HCT116 (cell line): ENCODE results near the gene COQ6. TPM values are rescaled to one million over a fixed set of nuclear protein-coding genes. Genes with fewer than 3 reads are reported as not detected.
"Not testable (repeated sequence)": the region's sequence is repeated elsewhere in the genome, so short reads cannot be mapped to it uniquely, and the experiment has no call there.

Experiments
- ATAC-seq: fragments of 200-7000 bp; cut with Tn5 transposase; 2 replicates; pipeline ENCODE4 v1.9.1; 2020; ENCODE audit warnings: mild to moderate bottlenecking, moderate library complexity
- BruUV-seq: library from RNA; stranded (reverse); fragments of 400-500 nt; replicated peaks from 2 replicates; lab custom pipeline; 2021; lab: Mats Ljungman, UMichigan
- CTCF ChIA-PET: fragments of 300-600 bp; sonication (Branson Sonifier 250); formaldehyde crosslinking; loops from one replicate; lab custom pipeline; 2021; ENCODE audit warnings: antibody characterized with exemption; lab: Charles Lee
- POLR2A ChIA-PET: fragments of 300-600, 350-600 bp; sonication (Branson Sonifier 250); formaldehyde crosslinking; loops from one replicate; lab custom pipeline; 2021; ENCODE audit warnings: antibody characterized with exemption; lab: Charles Lee
- RAD21 ChIA-PET, 2 experiments: fragments of 300-600 bp; sonication (Branson Sonifier 250); formaldehyde crosslinking; loops; one replicate each; lab custom pipeline; 2023; ENCODE audit warnings: low total read pairs in 2 of 2; ENCODE audit not compliant: uncharacterized antibody in 2 of 2, unreplicated experiment in 2 of 2, low non-redundant PET in 1 of 2; lab: Charles Lee
- DNase-seq: peaks from one replicate; pipeline ENCODE4 v3.0.0-alpha.2; 2010; ENCODE audit warnings: low read depth, low spot score
- H2AFZ ChIP-seq: fragments of 200-600 bp; shearing (Covaris generic), sonication (generic); 2 replicates; pipeline ENCODE4 v1.6.1; 2017; ENCODE audit warnings: low read depth, mixed run types, mixed read lengths, antibody characterized with exemption, low read length; ENCODE audit not compliant: poor library complexity, severe bottlenecking
- H3K27ac ChIP-seq: 2 replicates; pipeline ENCODE4 v1.5.1; 2012; ENCODE audit warnings: low read depth, low read length
- H3K27me3 ChIP-seq: fragments of 200-600 bp; sonication (generic); 2 replicates; pipeline ENCODE4 v1.6.1; 2016; ENCODE audit warnings: mixed run types, low read length, mixed read lengths; ENCODE audit not compliant: insufficient read depth
- H3K36me3 ChIP-seq, 2 experiments: fragments of 200-500 bp in 1 of 2; fragments of 200-600 bp in 1 of 2; sonication (Bioruptor generic) in 1 of 2; sonication (generic) in 1 of 2; 2 replicates each; pipeline versions ENCODE4 v1.5.1 to v1.6.1; 2014 to 2016; ENCODE audit warnings: low read length in 2 of 2, inconsistent platforms in 1 of 2, mixed read lengths in 1 of 2, mixed run types in 1 of 2; ENCODE audit not compliant: insufficient read depth in 2 of 2, control insufficient read depth in 1 of 2
- H3K4me1 ChIP-seq, 2 experiments: fragments of 200-600 bp in 1 of 2; sonication (generic) in 1 of 2; 2 replicates each; pipeline versions ENCODE4 v1.5.1 to v1.6.1; 2012 to 2017; ENCODE audit warnings: low read length in 2 of 2, inconsistent platforms in 1 of 2, mild to moderate bottlenecking in 1 of 2, mixed read lengths in 1 of 2, mixed run types in 1 of 2, moderate library complexity in 1 of 2; ENCODE audit not compliant: insufficient read depth in 2 of 2, control insufficient read depth in 1 of 2
- H3K4me2 ChIP-seq: fragments of 200-600 bp; sonication (generic); 2 replicates; pipeline ENCODE4 v1.6.1; 2017; ENCODE audit warnings: mixed run types, low read length, mixed read lengths
- H3K4me3 ChIP-seq, 2 experiments: fragments of 200-600 bp in 1 of 2; sonication (generic) in 1 of 2; replicated peaks in 1 of 2; 2 replicates each; pipeline ENCODE4 v1.5.1; 2011 to 2016; ENCODE audit warnings: low read length in 2 of 2, control low read depth in 1 of 2, low read depth in 1 of 2, mild to moderate bottlenecking in 1 of 2, mixed read lengths in 1 of 2, mixed run types in 1 of 2
- H3K79me2 ChIP-seq: fragments of 200-600 bp; sonication (generic); 2 replicates; pipeline ENCODE4 v1.6.1; 2017; ENCODE audit warnings: mild to moderate bottlenecking, mixed run types, low read length, moderate library complexity, mixed read lengths; ENCODE audit not compliant: insufficient read depth
- H3K9ac ChIP-seq: fragments of 200-600 bp; sonication (generic); 2 replicates; pipeline ENCODE4 v1.6.1; 2016; ENCODE audit warnings: low read length, mixed read lengths
- H3K9me2 ChIP-seq: fragments of 200-600 bp; sonication (generic), shearing (Covaris generic); 2 replicates; pipeline ENCODE4 v1.6.1; 2017; ENCODE audit warnings: mixed run types, mild to moderate bottlenecking, moderate library complexity; ENCODE audit not compliant: insufficient read depth
- H3K9me3 ChIP-seq, 2 experiments: fragments of 200-500 bp in 1 of 2; fragments of 200-600 bp in 1 of 2; sonication (Bioruptor generic) in 1 of 2; sonication (generic) in 1 of 2; 2 replicates each; pipeline ENCODE4 v1.6.1; 2014 to 2017; ENCODE audit warnings: low read length in 2 of 2, mixed read lengths in 2 of 2, inconsistent platforms in 1 of 2, low read depth in 1 of 2, mild to moderate bottlenecking in 1 of 2, mixed run types in 1 of 2, moderate library complexity in 1 of 2; ENCODE audit not compliant: control insufficient read depth in 1 of 2, insufficient read depth in 1 of 2
- H4K20me1 ChIP-seq: fragments of 200-600 bp; sonication (generic), shearing (Covaris generic); 2 replicates; pipeline ENCODE4 v1.6.1; 2017; ENCODE audit warnings: mixed run types, mild to moderate bottlenecking, moderate library complexity; ENCODE audit not compliant: insufficient read depth
- CBX3 ChIP-seq: IDR thresholded peaks from 2 replicates; pipeline ENCODE4 v1.6.1; 2012; ENCODE audit warnings: low read depth
- CTCF ChIP-seq, 3 experiments: fragments of 200-600 bp in 1 of 3; sonication (generic) in 1 of 3; IDR thresholded peaks in 2 of 3; conservative IDR thresholded peaks in 1 of 3; 2 replicates each; pipeline ENCODE4 v1.5.1; 2012 to 2017; ENCODE audit warnings: low read depth in 2 of 3, low read length in 2 of 3, antibody characterized with exemption in 1 of 3, borderline replicate concordance in 1 of 3, control low read depth in 1 of 3, mild to moderate bottlenecking in 1 of 3, mixed read lengths in 1 of 3, mixed run types in 1 of 3, moderate library complexity in 1 of 3; ENCODE audit not compliant: insufficient read depth in 1 of 3
- EZH2phosphoT487 ChIP-seq: fragments of 200-600 bp; IDR thresholded peaks from 2 replicates; pipeline ENCODE4 v1.6.1; 2018; ENCODE audit warnings: antibody characterized with exemption, borderline replicate concordance
- FOSL1 ChIP-seq: IDR thresholded peaks from 2 replicates; pipeline ENCODE4 v1.6.1; 2012; ENCODE audit warnings: low read depth
- SP1 ChIP-seq: IDR thresholded peaks from 2 replicates; pipeline ENCODE4 v1.6.1; 2012; ENCODE audit warnings: low read depth
- TCF7L2 ChIP-seq: IDR thresholded peaks from 2 replicates; pipeline ENCODE4 v1.7.0; 2011; ENCODE audit warnings: borderline replicate concordance, inconsistent platforms; ENCODE audit not compliant: insufficient read depth, insufficient read length; ENCODE audit errors: extremely low read depth
- ZFX ChIP-seq: fragments of 450-650 bp; IDR thresholded peaks from 2 replicates; pipeline ENCODE4 v1.6.1; 2017
- ZNF274 ChIP-seq: fragments of 200-500 bp; sonication (Bioruptor generic); IDR thresholded peaks from 2 replicates; pipeline ENCODE4 v1.6.1; 2014; ENCODE audit warnings: mild to moderate bottlenecking, low read depth, low read length, inconsistent platforms
- intact Hi-C: fragments of 100-400 bp; cut with micrococcal nuclease; formaldehyde crosslinking; loops from 2 replicates; pipeline ENCODE4 v1.10.0; 2022
- total RNA-seq: library from RNA; stranded (reverse); gene quantifications from one replicate; pipeline ENCODE4 v1.2.1, GENCODE V29; 2021; ENCODE audit not compliant: unreplicated experiment
- TF ChIP-seq, protein P1 (sequence below): IDR thresholded peaks from 2 replicates; pipeline ENCODE4 v1.6.1; 2011; ENCODE audit warnings: mild to moderate bottlenecking, low read length, moderate library complexity; ENCODE audit not compliant: insufficient replicate concordance; ENCODE audit errors: extremely low read depth

The COQ6 gene
- total RNA-seq, 1 experiment from 2014 or later: 21.6 TPM

DNA sequence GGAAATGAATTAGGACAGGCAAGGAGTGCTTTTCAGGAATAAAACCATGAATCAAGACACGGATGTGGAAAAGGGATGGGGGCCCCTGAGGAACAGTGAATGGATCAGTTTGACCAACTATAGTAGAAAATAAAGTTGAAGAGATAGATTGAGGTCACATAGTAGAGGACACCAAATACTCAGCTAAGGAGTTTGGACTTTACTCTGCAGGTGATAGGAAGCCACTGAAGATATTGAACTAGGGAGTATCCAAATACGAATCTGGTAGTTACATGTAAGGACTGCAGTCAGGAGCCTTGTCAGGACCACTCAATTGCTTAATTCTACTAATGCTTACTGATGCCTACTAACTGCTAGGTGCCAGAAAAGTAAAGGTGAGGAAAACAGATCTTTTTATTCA, 48.6 kb downstream of the COQ6 start:
- no peaks in the 10 kb centered on the region for H3K9me2 ChIP-seq
- RAD21 ChIA-PET: no interaction called here
- no peaks in the 10 kb centered on the region for H3K9me3 ChIP-seq
- intact Hi-C loops: no loop called here
- no peak for DNase-seq
- peaks cover 0 to 4% of the 10 kb centered on the region in 2 experiments; a peak in 1 of 4 replicates for H3K36me3 ChIP-seq
- H3K27me3 ChIP-seq: no peaks in the 10 kb centered on the region
- no peaks in the 10 kb centered on the region for H3K79me2 ChIP-seq
- no peak for ATAC-seq
- H3K9ac ChIP-seq: no peak overlapping the region
- H3K4me2 ChIP-seq: no peak overlapping the region
- H3K4me3 ChIP-seq: no peak overlapping the region
- POLR2A ChIA-PET: no interaction called here
- TF ChIP-seq SP1 (no peak), CBX3 (no peak), CTCF (IDR thresholded peaks at IDR 0.05 in 2 of 3, conservative IDR thresholded peaks at IDR 0.05 in 1 of 3; ENCODE audit: borderline replicate concordance in 1 of 3, insufficient read depth in 1 of 3, low read depth in 2 of 3, low read length in 2 of 3) (no peak), ZNF274 (no peak), ZFX (no peak), TCF7L2 (no peak), EZH2phosphoT487 (no peak), FOSL1 (no peak)
- TF ChIP-seq, protein P1, sequence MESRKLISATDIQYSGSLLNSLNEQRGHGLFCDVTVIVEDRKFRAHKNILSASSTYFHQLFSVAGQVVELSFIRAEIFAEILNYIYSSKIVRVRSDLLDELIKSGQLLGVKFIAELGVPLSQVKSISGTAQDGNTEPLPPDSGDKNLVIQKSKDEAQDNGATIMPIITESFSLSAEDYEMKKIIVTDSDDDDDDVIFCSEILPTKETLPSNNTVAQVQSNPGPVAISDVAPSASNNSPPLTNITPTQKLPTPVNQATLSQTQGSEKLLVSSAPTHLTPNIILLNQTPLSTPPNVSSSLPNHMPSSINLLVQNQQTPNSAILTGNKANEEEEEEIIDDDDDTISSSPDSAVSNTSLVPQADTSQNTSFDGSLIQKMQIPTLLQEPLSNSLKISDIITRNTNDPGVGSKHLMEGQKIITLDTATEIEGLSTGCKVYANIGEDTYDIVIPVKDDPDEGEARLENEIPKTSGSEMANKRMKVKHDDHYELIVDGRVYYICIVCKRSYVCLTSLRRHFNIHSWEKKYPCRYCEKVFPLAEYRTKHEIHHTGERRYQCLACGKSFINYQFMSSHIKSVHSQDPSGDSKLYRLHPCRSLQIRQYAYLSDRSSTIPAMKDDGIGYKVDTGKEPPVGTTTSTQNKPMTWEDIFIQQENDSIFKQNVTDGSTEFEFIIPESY: no peak
- no peaks in the 10 kb centered on the region for H3K4me1 ChIP-seq
- H3K27ac ChIP-seq: no peak overlapping the region
- H4K20me1 ChIP-seq: no peaks in the 10 kb centered on the region
- CTCF ChIA-PET: no interaction called here
- H2AFZ ChIP-seq: no peak overlapping the region
- BruUV-seq: no TSS peak

GRCh38 chr14:74005664-74006063, 55.6 kb downstream of the COQ6 start:
- H3K27ac ChIP-seq, H3K4me1 ChIP-seq, H3K9me2 ChIP-seq, RAD21 ChIA-PET, H3K79me2 ChIP-seq, ATAC-seq, CTCF ChIA-PET, POLR2A ChIA-PET, H3K4me3 ChIP-seq, BruUV-seq, H3K36me3 ChIP-seq, H3K27me3 ChIP-seq, H4K20me1 ChIP-seq, DNase-seq, H3K9me3 ChIP-seq, H3K4me2 ChIP-seq, H3K9ac ChIP-seq, H2AFZ ChIP-seq, intact Hi-C loops: not testable (repeated sequence)
